HG02763 (cell line): ENCODE data around the gene KIAA1328.

Experiments
- ATAC-seq: cut with Tn5 transposase; IDR thresholded peaks from one replicate; pipeline ENCODE4 v1.9.1; 2021; ENCODE audit warnings: mild to moderate bottlenecking, moderate library complexity; ENCODE audit not compliant: unreplicated experiment

The KIAA1328 gene

GRCh38 chr18:37272226-37272625 is 443.3 kb downstream of the KIAA1328 start:
- ATAC-seq = no peak

GRCh38 chr18:37272841-37273240 is 443.9 kb downstream of the KIAA1328 start:
- no peak for ATAC-seq

- no peak for ATAC-seq
Measured at GRCh38 chr18:37274309-37275236, 445.6 kb downstream of the KIAA1328 start.

- ATAC-seq = no peak
Measured at GRCh38 chr18:37275237-37275741, 446.4 kb downstream of the KIAA1328 start.

GRCh38 chr18:37276111-37276890 is 447.4 kb downstream of the KIAA1328 start:
- ATAC-seq = no peak

- ATAC-seq = no peak
Measured at GRCh38 chr18:37277804-37278203, 448.9 kb downstream of the KIAA1328 start.
